Measurements from ENCODE around the gene IFI6.
"Not testable (repeated sequence)": the region's sequence is repeated elsewhere in the genome, so short reads cannot be mapped to it uniquely, and the experiment has no call there.

IFI6 gene

GRCh38 chr1:27648602-27649305, 23.2 kb downstream of the IFI6 start:
- peak; percentile 50 for DNase-seq (ENCODE audit: low read depth)
- no peak overlapping the region for H3K4me3 ChIP-seq (replicated peaks; ENCODE audit: low read depth, low read length)
- TF ChIP-seq, protein P1, sequence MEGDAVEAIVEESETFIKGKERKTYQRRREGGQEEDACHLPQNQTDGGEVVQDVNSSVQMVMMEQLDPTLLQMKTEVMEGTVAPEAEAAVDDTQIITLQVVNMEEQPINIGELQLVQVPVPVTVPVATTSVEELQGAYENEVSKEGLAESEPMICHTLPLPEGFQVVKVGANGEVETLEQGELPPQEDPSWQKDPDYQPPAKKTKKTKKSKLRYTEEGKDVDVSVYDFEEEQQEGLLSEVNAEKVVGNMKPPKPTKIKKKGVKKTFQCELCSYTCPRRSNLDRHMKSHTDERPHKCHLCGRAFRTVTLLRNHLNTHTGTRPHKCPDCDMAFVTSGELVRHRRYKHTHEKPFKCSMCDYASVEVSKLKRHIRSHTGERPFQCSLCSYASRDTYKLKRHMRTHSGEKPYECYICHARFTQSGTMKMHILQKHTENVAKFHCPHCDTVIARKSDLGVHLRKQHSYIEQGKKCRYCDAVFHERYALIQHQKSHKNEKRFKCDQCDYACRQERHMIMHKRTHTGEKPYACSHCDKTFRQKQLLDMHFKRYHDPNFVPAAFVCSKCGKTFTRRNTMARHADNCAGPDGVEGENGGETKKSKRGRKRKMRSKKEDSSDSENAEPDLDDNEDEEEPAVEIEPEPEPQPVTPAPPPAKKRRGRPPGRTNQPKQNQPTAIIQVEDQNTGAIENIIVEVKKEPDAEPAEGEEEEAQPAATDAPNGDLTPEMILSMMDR (IDR thresholded peaks at IDR 0.05; ENCODE audit: low read length, missing control alignments), result no peak

GRCh38 chr1:27647328-27647727, 24.7 kb downstream of the IFI6 start:
- no peak for DNase-seq (ENCODE audit: low read depth)
- TF ChIP-seq, protein P1 (IDR thresholded peaks at IDR 0.05; ENCODE audit: low read length, missing control alignments), result no peak
- no peak overlapping the region for H3K4me3 ChIP-seq (replicated peaks; ENCODE audit: low read depth, low read length)

GRCh38 chr1:27646676-27647075, 25.3 kb downstream of the IFI6 start:
- TF ChIP-seq, protein P1 (IDR thresholded peaks at IDR 0.05; ENCODE audit: low read length, missing control alignments), result no peak
- H3K4me3 ChIP-seq (replicated peaks; ENCODE audit: low read depth, low read length), result no peak overlapping the region
- DNase-seq (ENCODE audit: low read depth), result no peak

- no peak overlapping the region for H3K4me3 ChIP-seq (replicated peaks; ENCODE audit: low read depth, low read length)
- DNase-seq (ENCODE audit: low read depth), result no peak
- TF ChIP-seq, protein P1 (IDR thresholded peaks at IDR 0.05; ENCODE audit: low read length, missing control alignments), result no peak
Measured at GRCh38 chr1:27645071-27645415, 26.9 kb downstream of the IFI6 start.

DNA sequence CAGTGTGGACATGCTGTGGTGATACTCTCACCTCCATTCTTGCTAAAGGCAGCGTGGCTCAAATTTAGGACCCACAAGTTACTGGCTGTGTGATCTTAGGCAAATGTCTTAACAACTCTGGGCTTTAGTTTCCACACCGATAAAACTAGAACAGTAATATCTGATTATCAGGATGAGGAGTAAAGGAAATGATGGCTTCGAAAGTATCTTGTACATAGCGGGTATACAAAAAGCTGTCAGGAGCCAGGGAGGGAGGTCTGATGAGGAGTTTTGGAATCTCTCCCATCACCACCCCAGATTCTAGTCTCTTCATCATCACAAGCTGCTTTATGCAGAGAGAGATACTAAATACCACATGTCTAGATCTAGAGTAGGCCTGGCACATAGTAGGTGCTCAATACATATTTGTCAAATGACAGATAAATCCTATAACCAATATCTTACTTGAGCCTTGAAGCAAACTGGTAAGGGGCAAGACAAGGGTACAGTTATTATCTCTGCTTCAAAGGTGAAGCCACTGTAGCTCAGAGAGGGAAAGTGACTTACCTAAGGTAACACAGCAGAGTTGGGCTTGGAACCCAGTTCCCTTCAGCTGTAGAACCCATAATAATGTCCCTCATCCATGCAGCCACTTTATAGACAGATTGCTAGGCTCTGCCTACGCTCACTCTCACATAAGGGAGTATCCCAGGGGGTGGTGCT, 27.5 kb downstream of the IFI6 start:
- TF ChIP-seq, protein P1 (IDR thresholded peaks at IDR 0.05; ENCODE audit: low read length, missing control alignments), result no peak
- DNase-seq (ENCODE audit: low read depth), result no peak
- no peak overlapping the region for H3K4me3 ChIP-seq (replicated peaks; ENCODE audit: low read depth, low read length)

- TF ChIP-seq, protein P1 (IDR thresholded peaks at IDR 0.05; ENCODE audit: low read length, missing control alignments), result peak; percentile 92
- peak; percentile 72 for DNase-seq (ENCODE audit: low read depth)
- H3K4me3 ChIP-seq (replicated peaks; ENCODE audit: low read depth, low read length), result no peak overlapping the region
Measured at GRCh38 chr1:27643600-27644368, 28.2 kb downstream of the IFI6 start.

GRCh38 chr1:27640514-27640913, 31.5 kb downstream of the IFI6 start:
- not testable (repeated sequence) for H3K4me3 ChIP-seq (replicated peaks; ENCODE audit: low read depth, low read length); DNase-seq (ENCODE audit: low read depth)

Data from fibroblast of pulmonary artery (primary cell).